Measurements from ENCODE around the gene CCDC136. TPM values are rescaled to one million over a fixed set of nuclear protein-coding genes. Genes with fewer than 3 reads are reported as not detected.

CCDC136 gene
- total RNA-seq, 1 donor from 2014 or later: 1.3 TPM

- no peak for DNase-seq (ENCODE audit: low read depth in 2 of 2)
Observed at GRCh38 chr7:128805225-128805624, 13.5 kb downstream of the CCDC136 start.

GRCh38 chr7:128807191-128807590, 15.4 kb downstream of the CCDC136 start:
- no peak for DNase-seq (ENCODE audit: low read depth in 2 of 2)

- DNase-seq (ENCODE audit: low read depth in 2 of 2): no peak
Observed at GRCh38 chr7:128809363-128809762, 17.6 kb downstream of the CCDC136 start.

GRCh38 chr7:128810473-128810872, 18.7 kb downstream of the CCDC136 start:
- DNase-seq (ENCODE audit: low read depth in 2 of 2): no peak

- DNase-seq (ENCODE audit: low read depth in 2 of 2): no peak
Observed at GRCh38 chr7:128810997-128811396, 19.2 kb downstream of the CCDC136 start.

- no peak for DNase-seq (ENCODE audit: low read depth in 2 of 2)
Observed at GRCh38 chr7:128811631-128812430, 20.1 kb downstream of the CCDC136 start.

GRCh38 chr7:128812514-128813168, 20.9 kb downstream of the CCDC136 start:
- DNase-seq (ENCODE audit: low read depth in 2 of 2): no peak

GRCh38 chr7:128814499-128814898, 22.7 kb downstream of the CCDC136 start:
- no peak for DNase-seq (ENCODE audit: low read depth in 2 of 2)

- no peak for DNase-seq (ENCODE audit: low read depth in 2 of 2)
Observed at GRCh38 chr7:128815289-128815942, 23.6 kb downstream of the CCDC136 start.

- no peak for DNase-seq (ENCODE audit: low read depth in 2 of 2)
Observed at GRCh38 chr7:128818694-128819093, 26.9 kb downstream of the CCDC136 start.

GRCh38 chr7:128821724-128822123, 30.0 kb downstream of the CCDC136 start:
- DNase-seq (ENCODE audit: low read depth in 2 of 2): no peak

- DNase-seq (ENCODE audit: low read depth in 2 of 2): no peak
Observed at GRCh38 chr7:128826512-128826911, 34.7 kb downstream of the CCDC136 start.

GRCh38 chr7:128826916-128827247, 35.1 kb downstream of the CCDC136 start:
- DNase-seq (ENCODE audit: low read depth in 2 of 2): no peak

GRCh38 chr7:128827248-128827958, 35.6 kb downstream of the CCDC136 start:
- DNase-seq (ENCODE audit: low read depth in 2 of 2): peak in 1 of 2 donors; percentile 73

- DNase-seq (ENCODE audit: low read depth in 2 of 2): peak in 1 of 2 donors; percentile 17
Observed at GRCh38 chr7:128827971-128828711, 36.4 kb downstream of the CCDC136 start.

- DNase-seq (ENCODE audit: low read depth in 2 of 2): peak; percentile 77 to 90
Observed at GRCh38 chr7:128829391-128830166, 37.8 kb downstream of the CCDC136 start.

- DNase-seq (ENCODE audit: low read depth in 2 of 2): peak; percentile 40 to 82
Observed at GRCh38 chr7:128830231-128831177, 38.7 kb downstream of the CCDC136 start, which contains the start of gene FLNC. TSS of gene FLNC (plus strand) at chr7:128830406. CDS start at chr7:128830638, 232 bp downstream.

- peak in 1 of 2 donors; percentile 75 for DNase-seq (ENCODE audit: low read depth in 2 of 2)
Observed at GRCh38 chr7:128831178-128831993, 39.6 kb downstream of the CCDC136 start.

Measured in dermis microvascular lymphatic vessel endothelial cell (primary cell).